Measurements from ENCODE around the gene KRT82. TPM values are rescaled to one million over a fixed set of nuclear protein-coding genes. Genes with fewer than 3 reads are reported as not detected.

The KRT82 gene
- total and polyA plus RNA-seq, 4 donors: not detected

- DNase-seq (ENCODE audit: low spot score): no peak
Observed at GRCh38 chr12:52359621-52360061, 46.5 kb downstream of the KRT82 start.

GRCh38 chr12:52358575-52359350 lies 47.4 kb downstream of the KRT82 start:
- no peak for DNase-seq (ENCODE audit: low spot score)
- Histone ChIP-seq H3K4me3 (ENCODE audit: low read depth in 1 of 3, low read length in 3 of 3) (no peak overlapping the region), H3K9ac (ENCODE audit: low read depth in 1 of 2, low read length in 2 of 2) (no peak overlapping the region), H3K9me3 (ENCODE audit: control insufficient read depth in 4 of 4, low read length in 3 of 4) (no peaks in the 10 kb centered on the region), H3K36me3 (ENCODE audit: control insufficient read depth in 4 of 4, insufficient read depth in 3 of 4, low read depth in 1 of 4, low read length in 3 of 4) (no peaks in the 10 kb centered on the region), H3K27ac (ENCODE audit: low read depth in 1 of 2, low read length in 2 of 2) (no peak overlapping the region), H3K4me1 (ENCODE audit: control insufficient read depth in 4 of 4, insufficient read depth in 4 of 4, low read length in 3 of 4) (peaks cover 0 to 14% (median 6%) of the 10 kb centered on the region in 4 donors), H3K27me3 (ENCODE audit: control insufficient read depth in 4 of 4, insufficient read depth in 4 of 4, low read length in 3 of 4) (no peaks in the 10 kb centered on the region)
- no peak for TF ChIP-seq MAX (IDR thresholded peaks at IDR 0.05)
- TF ChIP-seq HNF4A (conservative IDR thresholded peaks at IDR 0.05): no peak
- no peak for TF ChIP-seq RXRA (IDR thresholded peaks at IDR 0.05)
- TF ChIP-seq GABPA (IDR thresholded peaks at IDR 0.05 in 1 of 2, conservative IDR thresholded peaks at IDR 0.05 in 1 of 2): no peak
- TF ChIP-seq FOXA2 (IDR thresholded peaks at IDR 0.05): no peak
- no peak for TF ChIP-seq HNF4G (IDR thresholded peaks at IDR 0.05)
- no peak for TF ChIP-seq EGR1 (IDR thresholded peaks at IDR 0.05; ENCODE audit: low read depth in 2 of 2)
- TF ChIP-seq TAF1 (conservative IDR thresholded peaks at IDR 0.05): no peak
- no peak for TF ChIP-seq REST (IDR thresholded peaks at IDR 0.05)
- no peak for TF ChIP-seq RAD21 (IDR thresholded peaks at IDR 0.05)
- TF ChIP-seq CTCF (IDR thresholded peaks at IDR 0.05; ENCODE audit: low read depth, low read length, missing input control): no peak
- TF ChIP-seq JUND (IDR thresholded peaks at IDR 0.05): no peak
- no peak for TF ChIP-seq FOXA1 (IDR thresholded peaks at IDR 0.05)
- TF ChIP-seq YY1 (IDR thresholded peaks at IDR 0.05): no peak
- no peak for TF ChIP-seq SP1 (IDR thresholded peaks at IDR 0.05)
- no peak for TF ChIP-seq NR2F2 (IDR thresholded peaks at IDR 0.05)
- no peak for TF ChIP-seq ATF3 (IDR thresholded peaks at IDR 0.05)
- no peak for TF ChIP-seq ZBTB33 (IDR thresholded peaks at IDR 0.05)
- WGBS: 76% methylated on average over 5 of the region's 5 CpGs

More at GRCh38 chr12:52359621-52360061, 46.5 kb downstream of the KRT82 start:
- Histone ChIP-seq H3K27me3 (ENCODE audit: control insufficient read depth in 4 of 4, insufficient read depth in 4 of 4, low read length in 3 of 4) (no peaks in the 10 kb centered on the region), H3K27ac (ENCODE audit: low read depth in 1 of 2, low read length in 2 of 2) (no peak overlapping the region), H3K4me3 (ENCODE audit: low read depth in 1 of 3, low read length in 3 of 3) (no peak overlapping the region), H3K4me1 (ENCODE audit: control insufficient read depth in 4 of 4, insufficient read depth in 4 of 4, low read length in 3 of 4) (peaks cover 0 to 15% (median 7%) of the 10 kb centered on the region in 4 donors), H3K36me3 (ENCODE audit: control insufficient read depth in 4 of 4, insufficient read depth in 3 of 4, low read depth in 1 of 4, low read length in 3 of 4) (no peaks in the 10 kb centered on the region), H3K9ac (ENCODE audit: low read depth in 1 of 2, low read length in 2 of 2) (no peak overlapping the region), H3K9me3 (ENCODE audit: control insufficient read depth in 4 of 4, low read length in 3 of 4) (no peaks in the 10 kb centered on the region)
- 79% methylated on average over 5 of the region's 5 CpGs for WGBS
- TF ChIP-seq TAF1 (conservative IDR thresholded peaks at IDR 0.05): no peak
- no peak for TF ChIP-seq NR2F2 (IDR thresholded peaks at IDR 0.05)
- no peak for TF ChIP-seq HNF4A (conservative IDR thresholded peaks at IDR 0.05)
- TF ChIP-seq EGR1 (IDR thresholded peaks at IDR 0.05; ENCODE audit: low read depth in 2 of 2): no peak

Measured in liver (tissue), 9 donors.